IMR-90 (cell line): ENCODE data around the gene DCTN1.

Experiments used
- CTCF ChIP-seq: conservative IDR thresholded peaks from 2 replicates; pipeline ENCODE4 v1.5.1; 2012; ENCODE audit warnings: mild to moderate bottlenecking, low read depth, low read length, improper control_type of control experiment
- MAZ ChIP-seq: IDR thresholded peaks from 2 replicates; pipeline ENCODE4 v1.6.1; 2012; ENCODE audit warnings: low read depth, mild to moderate bottlenecking, low read length, improper control_type of control experiment, moderate library complexity, borderline replicate concordance
- POLR2A ChIP-seq: IDR thresholded peaks from 2 replicates; pipeline ENCODE4 v1.6.1; 2012; ENCODE audit warnings: mild to moderate bottlenecking, low read depth, low read length

GRCh38 chr2:74333896-74334586 is 46.1 kb downstream of the DCTN1 start:
- TF ChIP-seq POLR2A = no peak
- no peak for TF ChIP-seq MAZ
- TF ChIP-seq CTCF = no peak
